Caco-2 (cell line): ENCODE results near the gene MYO10. TPM values are rescaled to one million over a fixed set of nuclear protein-coding genes. Genes with fewer than 3 reads are reported as not detected.

Source experiments
- BruUV-seq: library from RNA; stranded (reverse); fragments of 400-500 nt; replicated peaks from 2 replicates; lab custom pipeline; 2021; lab: Mats Ljungman, UMichigan
- CTCF ChIA-PET: fragments of 300-600 bp; sonication (Branson Sonifier 250); formaldehyde crosslinking; loops from one replicate; lab custom pipeline; 2022; ENCODE audit warnings: antibody characterized with exemption; lab: Charles Lee
- POLR2A ChIA-PET: fragments of 300-600 bp; sonication (Branson Sonifier 250); formaldehyde crosslinking; loops from one replicate; lab custom pipeline; 2022; ENCODE audit warnings: antibody characterized with exemption; lab: Charles Lee
- DNase-seq, 2 experiments: peaks; one replicate each; pipeline versions ENCODE4 v3.0.0 to v3.0.0-alpha.2; 2020 to 2022
- H3K27me3 ChIP-seq: replicated peaks from 2 replicates; pipeline ENCODE4 v1.6.0; 2011; ENCODE audit warnings: low read length; ENCODE audit not compliant: control insufficient read depth, insufficient read depth
- H3K36me3 ChIP-seq: 2 replicates; pipeline ENCODE4 v1.5.1; 2011; ENCODE audit warnings: low read length; ENCODE audit not compliant: control insufficient read depth, insufficient read depth
- H3K4me1 ChIP-seq: fragments of 250-450 bp; sonication (Bioruptor Pico); 2 replicates; pipeline ENCODE4 v1.5.1; 2020; ENCODE audit warnings: mild to moderate bottlenecking
- H3K4me3 ChIP-seq: 2 replicates; pipeline ENCODE4 v1.5.1; 2011; ENCODE audit warnings: low read depth, mild to moderate bottlenecking, control low read depth, low read length
- H3K9me3 ChIP-seq: fragments of 250-450 bp; sonication (Bioruptor Pico); 2 replicates; pipeline ENCODE4 v1.5.1; 2020; ENCODE audit warnings: mild to moderate bottlenecking, moderate library complexity
- H3K27ac Mint-ChIP-seq: one replicate; pipeline ENCODE4 v1.8.0; 2022; ENCODE audit warnings: mixed read lengths; ENCODE audit not compliant: unreplicated experiment
- H3K27me3 Mint-ChIP-seq: one replicate; pipeline ENCODE4 v1.8.0; 2022; ENCODE audit warnings: mixed read lengths; ENCODE audit not compliant: insufficient read depth, unreplicated experiment
- H3K36me3 Mint-ChIP-seq: one replicate; pipeline ENCODE4 v1.8.0; 2022; ENCODE audit warnings: mild to moderate bottlenecking, mixed read lengths; ENCODE audit not compliant: insufficient read depth, unreplicated experiment
- H3K4me1 Mint-ChIP-seq: one replicate; pipeline ENCODE4 v1.8.0; 2022; ENCODE audit warnings: low read depth, mixed read lengths; ENCODE audit not compliant: unreplicated experiment
- H3K4me3 Mint-ChIP-seq: one replicate; pipeline ENCODE4 v1.8.0; 2022; ENCODE audit warnings: mild to moderate bottlenecking, moderate library complexity, mixed read lengths; ENCODE audit not compliant: unreplicated experiment
- H3K9me3 Mint-ChIP-seq: one replicate; pipeline ENCODE4 v1.8.0; 2022; ENCODE audit warnings: mixed read lengths; ENCODE audit not compliant: unreplicated experiment
- intact Hi-C: fragments of 100-400 bp; cut with micrococcal nuclease; formaldehyde crosslinking; loops from one replicate; pipeline ENCODE4 v1.10.0; 2022; ENCODE audit not compliant: unreplicated experiment
- total RNA-seq: library from RNA; stranded (reverse); gene quantifications from 2 replicates; pipeline ENCODE4 v1.2.3, GENCODE V29; 2022
- TF ChIP-seq, protein P1 (sequence below), 2 experiments: fragments of 200-600 bp in 1 of 2; IDR thresholded peaks; 1 replicate in 1 of 2; 2 replicates in 1 of 2; pipeline versions ENCODE4 v1.5.1 to v1.8.0; 2011 to 2022; ENCODE audit warnings: antibody characterized with exemption in 1 of 2, control low read depth in 1 of 2, inconsistent platforms in 1 of 2, low read depth in 1 of 2, low read length in 1 of 2, mild to moderate bottlenecking in 1 of 2, moderate library complexity in 1 of 2; ENCODE audit not compliant: insufficient read depth in 1 of 2, severe bottlenecking in 1 of 2, unreplicated experiment in 1 of 2

The MYO10 gene
- total RNA-seq, 1 experiment from 2014 or later = 67.6 TPM

DNA sequence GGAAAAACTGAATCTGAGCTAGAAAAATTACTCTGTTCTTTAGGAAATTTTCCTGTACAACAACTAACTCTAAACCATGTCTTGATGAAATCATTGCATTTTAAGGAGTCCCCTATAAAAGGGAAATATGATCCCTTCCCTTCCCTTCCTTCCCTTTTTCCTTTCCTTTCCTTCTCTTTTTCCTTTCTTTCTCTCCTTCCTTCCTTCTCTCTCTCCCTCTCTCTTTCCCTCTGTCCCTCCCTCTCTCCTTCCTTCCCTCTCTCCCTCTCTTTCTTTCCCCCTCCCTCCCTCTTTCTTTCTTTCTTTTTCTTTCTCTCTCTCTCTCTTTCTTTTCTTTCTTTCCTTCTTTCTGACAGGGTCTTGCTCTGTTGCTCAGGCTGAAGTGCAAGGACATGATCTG, 42.2 kb upstream of the MYO10 start:
- DNase-seq = no peak
- intact Hi-C loops = no loop called here
- Histone ChIP-seq H3K9me3 (no peaks in the 10 kb centered on the region), H3K27me3 (no peaks in the 10 kb centered on the region), H3K36me3 (no peaks in the 10 kb centered on the region), H3K4me1 (no peaks in the 10 kb centered on the region), H3K4me3 (no peak overlapping the region)
- Mint-ChIP-seq H3K4me3 (no peak overlapping the region), H3K27ac (no peak overlapping the region), H3K27me3 (no peaks in the 10 kb centered on the region), H3K9me3 (no peaks in the 10 kb centered on the region), H3K4me1 (peaks cover 7% of the 10 kb centered on the region), H3K36me3 (no peaks in the 10 kb centered on the region)
- ChIA-PET POLR2A (no interaction called here), CTCF (no interaction called here)
- no TSS peak for BruUV-seq
- TF ChIP-seq, protein P1, sequence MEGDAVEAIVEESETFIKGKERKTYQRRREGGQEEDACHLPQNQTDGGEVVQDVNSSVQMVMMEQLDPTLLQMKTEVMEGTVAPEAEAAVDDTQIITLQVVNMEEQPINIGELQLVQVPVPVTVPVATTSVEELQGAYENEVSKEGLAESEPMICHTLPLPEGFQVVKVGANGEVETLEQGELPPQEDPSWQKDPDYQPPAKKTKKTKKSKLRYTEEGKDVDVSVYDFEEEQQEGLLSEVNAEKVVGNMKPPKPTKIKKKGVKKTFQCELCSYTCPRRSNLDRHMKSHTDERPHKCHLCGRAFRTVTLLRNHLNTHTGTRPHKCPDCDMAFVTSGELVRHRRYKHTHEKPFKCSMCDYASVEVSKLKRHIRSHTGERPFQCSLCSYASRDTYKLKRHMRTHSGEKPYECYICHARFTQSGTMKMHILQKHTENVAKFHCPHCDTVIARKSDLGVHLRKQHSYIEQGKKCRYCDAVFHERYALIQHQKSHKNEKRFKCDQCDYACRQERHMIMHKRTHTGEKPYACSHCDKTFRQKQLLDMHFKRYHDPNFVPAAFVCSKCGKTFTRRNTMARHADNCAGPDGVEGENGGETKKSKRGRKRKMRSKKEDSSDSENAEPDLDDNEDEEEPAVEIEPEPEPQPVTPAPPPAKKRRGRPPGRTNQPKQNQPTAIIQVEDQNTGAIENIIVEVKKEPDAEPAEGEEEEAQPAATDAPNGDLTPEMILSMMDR (IDR thresholded peaks at IDR 0.05; ENCODE audit: insufficient read depth in 1 of 2, low read depth in 1 of 2, low read length in 1 of 2, severe bottlenecking in 1 of 2, unreplicated experiment in 1 of 2) = no peak

DNA sequence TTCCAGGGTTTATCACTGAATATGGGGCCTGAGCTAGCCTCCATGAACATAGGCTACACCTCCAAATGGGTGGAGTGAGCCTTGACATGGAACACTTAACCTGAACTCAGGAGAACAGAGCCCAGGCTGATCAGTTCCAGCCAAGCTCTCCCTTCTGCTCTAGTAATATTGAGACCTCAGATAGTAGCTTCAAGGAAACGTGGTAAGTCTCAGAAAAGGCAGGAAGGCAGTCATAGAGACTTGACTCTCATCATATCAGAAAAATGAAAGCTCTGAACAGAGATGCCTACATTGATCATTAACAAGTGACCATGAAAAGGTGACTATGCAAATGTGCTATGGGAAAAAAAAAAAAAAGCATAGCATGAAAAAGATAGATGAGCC, 40.5 kb upstream of the MYO10 start:
- DNase-seq = no peak
- H3K36me3 ChIP-seq = no peaks in the 10 kb centered on the region
- TF ChIP-seq, protein P1 (IDR thresholded peaks at IDR 0.05; ENCODE audit: insufficient read depth in 1 of 2, low read depth in 1 of 2, low read length in 1 of 2, severe bottlenecking in 1 of 2, unreplicated experiment in 1 of 2) = no peak
- no TSS peak for BruUV-seq
- no peak overlapping the region for H3K4me3 ChIP-seq
- H3K9me3 ChIP-seq = no peaks in the 10 kb centered on the region
- Mint-ChIP-seq H3K27ac (no peak overlapping the region), H3K9me3 (no peaks in the 10 kb centered on the region), H3K4me1 (peaks cover 7% of the 10 kb centered on the region), H3K27me3 (no peaks in the 10 kb centered on the region), H3K36me3 (no peaks in the 10 kb centered on the region), H3K4me3 (no peak overlapping the region)
- CTCF ChIA-PET = no interaction called here
- no peaks in the 10 kb centered on the region for H3K4me1 ChIP-seq
- intact Hi-C loops = no loop called here
- POLR2A ChIA-PET = no interaction called here
- no peaks in the 10 kb centered on the region for H3K27me3 ChIP-seq

DNA sequence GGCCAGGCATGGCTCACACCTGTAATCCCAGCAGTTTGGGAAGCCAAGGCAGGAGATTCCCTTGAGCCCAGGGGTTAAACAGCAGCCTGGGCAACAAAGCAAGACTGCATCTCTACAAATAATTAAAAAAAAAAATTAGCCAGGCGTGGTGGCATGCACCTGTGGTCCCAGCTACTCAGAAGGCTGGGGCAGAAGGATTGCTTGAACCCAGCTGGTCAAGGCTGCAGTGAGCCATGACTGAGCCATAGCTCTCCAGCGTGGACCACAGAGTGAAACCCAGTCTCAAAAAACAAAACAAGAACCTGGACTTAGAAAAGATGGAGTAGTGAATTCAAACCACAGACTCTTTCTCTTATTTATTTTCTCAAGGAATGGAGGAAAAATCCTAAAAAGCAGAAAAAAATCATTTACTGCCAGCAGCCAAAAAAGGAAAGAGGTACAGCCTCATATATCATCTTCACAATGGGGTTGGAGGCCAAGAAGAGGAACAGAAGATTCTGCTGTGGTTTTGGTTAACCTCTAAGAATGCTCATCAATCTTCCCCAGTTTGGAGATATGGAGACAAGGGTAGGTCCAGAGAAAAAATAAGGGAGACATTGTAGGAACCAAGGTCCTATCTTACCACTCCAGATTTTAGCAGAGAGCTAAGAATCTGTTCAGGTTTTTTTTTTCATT, 40.0 kb upstream of the MYO10 start:
- H3K4me3 Mint-ChIP-seq = no peak overlapping the region
- H3K36me3 Mint-ChIP-seq = no peaks in the 10 kb centered on the region
- no peak overlapping the region for H3K27ac Mint-ChIP-seq
- Histone ChIP-seq H3K4me1 (no peaks in the 10 kb centered on the region), H3K36me3 (no peaks in the 10 kb centered on the region), H3K9me3 (no peaks in the 10 kb centered on the region), H3K27me3 (no peaks in the 10 kb centered on the region), H3K4me3 (no peak overlapping the region)
- no TSS peak for BruUV-seq
- no peaks in the 10 kb centered on the region for H3K9me3 Mint-ChIP-seq
- DNase-seq = no peak
- ChIA-PET POLR2A (no interaction called here), CTCF (no interaction called here)
- no peaks in the 10 kb centered on the region for H3K27me3 Mint-ChIP-seq
- H3K4me1 Mint-ChIP-seq = peaks cover 3% of the 10 kb centered on the region
- intact Hi-C loops = no loop called here
- TF ChIP-seq, protein P1 (IDR thresholded peaks at IDR 0.05; ENCODE audit: insufficient read depth in 1 of 2, low read depth in 1 of 2, low read length in 1 of 2, severe bottlenecking in 1 of 2, unreplicated experiment in 1 of 2) = no peak
